NCI-H2196 treated with DMSO at 0.1 percent for 48 hours (cell line): Measurements from ENCODE around the gene C10orf90.

Source experiments
- DNase-seq: peaks from one replicate; lab custom pipeline; 2025; ENCODE audit not compliant: unreplicated experiment; lab: John Stamatoyannopoulos, UW

C10orf90 gene

GRCh38 chr10:126670056-126670894 lies at the start of gene C10orf90:
TSS of gene C10orf90 (minus strand) at chr10:126670693. CDS start at chr10:126670480, 213 bp downstream.
- no peak for DNase-seq

- no peak for DNase-seq
These were observed 45.9 kb upstream of the C10orf90 start for GRCh38 chr10:126716366-126716765.

GRCh38 chr10:126713594-126713993 lies 43.1 kb upstream of the C10orf90 start:
- DNase-seq: no peak

GRCh38 chr10:126712681-126713080 lies 42.2 kb upstream of the C10orf90 start:
- DNase-seq: no peak

- no peak for DNase-seq
These were observed 35.6 kb upstream of the C10orf90 start for GRCh38 chr10:126705951-126706565.

- DNase-seq: no peak
These were observed 34.6 kb upstream of the C10orf90 start for GRCh38 chr10:126705131-126705530.

GRCh38 chr10:126704649-126705048 lies 34.2 kb upstream of the C10orf90 start:
- DNase-seq: no peak

- no peak for DNase-seq
These were observed 31.7 kb upstream of the C10orf90 start for GRCh38 chr10:126702181-126702580.

- no peak for DNase-seq
These were observed 31.0 kb upstream of the C10orf90 start for GRCh38 chr10:126701526-126701925.

- no peak for DNase-seq
These were observed 26.2 kb upstream of the C10orf90 start for GRCh38 chr10:126696684-126697083.

GRCh38 chr10:126691456-126691855 lies 21.0 kb upstream of the C10orf90 start:
- no peak for DNase-seq

GRCh38 chr10:126690534-126690933 lies 20.0 kb upstream of the C10orf90 start:
- no peak for DNase-seq

GRCh38 chr10:126689461-126689994 lies 19.0 kb upstream of the C10orf90 start:
- no peak for DNase-seq

- DNase-seq: no peak
These were observed 16.7 kb upstream of the C10orf90 start for GRCh38 chr10:126687121-126687606.

- DNase-seq: no peak
These were observed 16.2 kb upstream of the C10orf90 start for GRCh38 chr10:126686719-126687118.

GRCh38 chr10:126686268-126686667 lies 15.8 kb upstream of the C10orf90 start:
- no peak for DNase-seq

GRCh38 chr10:126685756-126686155 lies 15.3 kb upstream of the C10orf90 start:
- no peak for DNase-seq

GRCh38 chr10:126684171-126684745 lies 13.8 kb upstream of the C10orf90 start:
- DNase-seq: no peak

GRCh38 chr10:126683466-126683865 lies 13.0 kb upstream of the C10orf90 start:
- DNase-seq: no peak

GRCh38 chr10:126675656-126676438 lies 5.4 kb upstream of the C10orf90 start:
- DNase-seq: no peak
